ENCODE measurements around the gene TFCP2L1. TPM values are rescaled to one million over a fixed set of nuclear protein-coding genes. Genes with fewer than 3 reads are reported as not detected.

TFCP2L1 gene
- total RNA-seq, 2 donors from 2014 or later = 11.5 to 25.7 TPM

GRCh38 chr2:121220995-121221394 lies 64.0 kb downstream of the TFCP2L1 start:
- Histone ChIP-seq H3K27me3 (replicated peaks; ENCODE audit: insufficient read depth) (no peaks in the 10 kb centered on the region), H3K4me1 (replicated peaks) (no peaks in the 10 kb centered on the region), H3K36me3 (no peaks in the 10 kb centered on the region), H3K9me3 (no peaks in the 10 kb centered on the region), H3K4me3 (no peak overlapping the region), H3K27ac (no peak overlapping the region)
- intact Hi-C loops (cut with DNase I) = no loop called here
- no peak for DNase-seq (ENCODE audit: low spot score)
- TF ChIP-seq POLR2AphosphoS5 (IDR thresholded peaks at IDR 0.05) (no peak), CTCF (IDR thresholded peaks at IDR 0.05) (no peak), POLR2A (IDR thresholded peaks at IDR 0.05) (no peak)
- 100% methylated on average over 1 of the region's 1 CpG for WGBS

- intact Hi-C loops (cut with DNase I) = no loop called here
Observed at GRCh38 chr2:121219866-121220265, 65.1 kb downstream of the TFCP2L1 start.

GRCh38 chr2:121218386-121218938 lies 66.5 kb downstream of the TFCP2L1 start:
- Histone ChIP-seq H3K27ac (no peak overlapping the region), H3K4me1 (replicated peaks) (no peaks in the 10 kb centered on the region), H3K36me3 (no peaks in the 10 kb centered on the region), H3K9me3 (no peaks in the 10 kb centered on the region), H3K4me3 (no peak overlapping the region), H3K27me3 (replicated peaks; ENCODE audit: insufficient read depth) (no peaks in the 10 kb centered on the region)
- intact Hi-C loops (cut with DNase I) = no loop called here
- TF ChIP-seq POLR2A (IDR thresholded peaks at IDR 0.05) (no peak), POLR2AphosphoS5 (IDR thresholded peaks at IDR 0.05) (no peak)
- WGBS = 87% methylated on average over 8 of the region's 8 CpGs
- no peak for DNase-seq (ENCODE audit: low spot score)

More at GRCh38 chr2:121219866-121220265, 65.1 kb downstream of the TFCP2L1 start:
- WGBS = 79% methylated on average over 5 of the region's 5 CpGs
- Histone ChIP-seq H3K36me3 (no peaks in the 10 kb centered on the region), H3K27me3 (replicated peaks; ENCODE audit: insufficient read depth) (no peaks in the 10 kb centered on the region), H3K4me3 (no peak overlapping the region), H3K4me1 (replicated peaks) (no peaks in the 10 kb centered on the region), H3K9me3 (no peaks in the 10 kb centered on the region), H3K27ac (no peak overlapping the region)
- TF ChIP-seq POLR2AphosphoS5 (IDR thresholded peaks at IDR 0.05) = no peak
- no peak for TF ChIP-seq CTCF (IDR thresholded peaks at IDR 0.05)
- TF ChIP-seq POLR2A (IDR thresholded peaks at IDR 0.05) = no peak
- DNase-seq (ENCODE audit: low spot score) = no peak

GRCh38 chr2:121217627-121218026 lies 67.4 kb downstream of the TFCP2L1 start:
- TF ChIP-seq POLR2A (IDR thresholded peaks at IDR 0.05) = no peak
- no peak for TF ChIP-seq POLR2AphosphoS5 (IDR thresholded peaks at IDR 0.05)
- no peak for TF ChIP-seq CTCF (IDR thresholded peaks at IDR 0.05)
- Histone ChIP-seq H3K4me3 (no peak overlapping the region), H3K27me3 (replicated peaks; ENCODE audit: insufficient read depth) (no peaks in the 10 kb centered on the region), H3K9me3 (no peaks in the 10 kb centered on the region), H3K36me3 (no peaks in the 10 kb centered on the region), H3K4me1 (replicated peaks) (no peaks in the 10 kb centered on the region), H3K27ac (no peak overlapping the region)
- DNase-seq (ENCODE audit: low spot score) = no peak
- WGBS = 88% methylated on average over 10 of the region's 10 CpGs
- intact Hi-C loops (cut with DNase I) = no loop called here

- intact Hi-C loops (cut with DNase I) = no loop called here
- TF ChIP-seq CTCF (IDR thresholded peaks at IDR 0.05) = no peak
- TF ChIP-seq POLR2A (IDR thresholded peaks at IDR 0.05) = no peak
- no peak for TF ChIP-seq POLR2AphosphoS5 (IDR thresholded peaks at IDR 0.05)
- H3K9me3 ChIP-seq = no peaks in the 10 kb centered on the region
- WGBS = 94% methylated on average over 10 of the region's 10 CpGs
- H3K4me1 ChIP-seq (replicated peaks) = no peaks in the 10 kb centered on the region
- no peaks in the 10 kb centered on the region for H3K36me3 ChIP-seq
- H3K27me3 ChIP-seq (replicated peaks; ENCODE audit: insufficient read depth) = no peaks in the 10 kb centered on the region
- no peak for DNase-seq (ENCODE audit: low spot score)
- no peak overlapping the region for H3K27ac ChIP-seq
- no peak overlapping the region for H3K4me3 ChIP-seq
Observed at GRCh38 chr2:121214296-121214695, 70.7 kb downstream of the TFCP2L1 start.
